ENCODE measurements around the gene CPNE5.

Gene CPNE5

GRCh38 chr6:36856277-36856676, 17.0 kb upstream of the CPNE5 start:
- H3K9me2 ChIP-seq (replicated peaks; ENCODE audit: low read depth, low read length): no peaks in the 10 kb centered on the region
- H3K4me2 ChIP-seq (ENCODE audit: low read depth, low read length, poor library complexity, severe bottlenecking): no peak overlapping the region
- H3K4me3 ChIP-seq (ENCODE audit: low read length, poor library complexity, severe bottlenecking): no peak overlapping the region
- peaks cover 74% of the 10 kb centered on the region for H3K36me3 ChIP-seq (ENCODE audit: insufficient read depth, low read length)
- no peaks in the 10 kb centered on the region for H3K9me3 ChIP-seq (ENCODE audit: insufficient read depth, low read depth, low read length)
- H3K9ac ChIP-seq (ENCODE audit: low read depth, low read length, poor library complexity, severe bottlenecking): no peak overlapping the region
- no peak overlapping the region for H2AFZ ChIP-seq (ENCODE audit: low read length)
- H4K20me1 ChIP-seq (ENCODE audit: insufficient read depth, low read length, poor library complexity, severe bottlenecking): peaks cover 10% of the 10 kb centered on the region
- peaks cover 33% of the 10 kb centered on the region for H3K79me2 ChIP-seq (ENCODE audit: insufficient read depth, low read length)
- no peaks in the 10 kb centered on the region for H3F3A ChIP-seq (ENCODE audit: low read depth)
- TF ChIP-seq EZH2phosphoT487 (IDR thresholded peaks at IDR 0.05; ENCODE audit: borderline replicate concordance): no peak
- no peak for TF ChIP-seq CTCF (conservative IDR thresholded peaks at IDR 0.05; ENCODE audit: low read length)
- H3K4me1 ChIP-seq (ENCODE audit: insufficient read depth, low read length, poor library complexity, severe bottlenecking): no peaks in the 10 kb centered on the region
- no peaks in the 10 kb centered on the region for H3K27me3 ChIP-seq (ENCODE audit: insufficient read depth, low read length, poor library complexity, severe bottlenecking)

GRCh38 chr6:36855750-36856149, 16.5 kb upstream of the CPNE5 start:
- Histone ChIP-seq H3K9me2 (replicated peaks; ENCODE audit: low read depth, low read length) (no peaks in the 10 kb centered on the region), H4K20me1 (ENCODE audit: insufficient read depth, low read length, poor library complexity, severe bottlenecking) (peaks cover 6% of the 10 kb centered on the region), H3K27me3 (ENCODE audit: insufficient read depth, low read length, poor library complexity, severe bottlenecking) (no peaks in the 10 kb centered on the region), H3K79me2 (ENCODE audit: insufficient read depth, low read length) (peaks cover 28% of the 10 kb centered on the region; the same call in 1 of the 2 replicates), H3K4me2 (ENCODE audit: low read depth, low read length, poor library complexity, severe bottlenecking) (no peak overlapping the region), H3F3A (ENCODE audit: low read depth) (no peaks in the 10 kb centered on the region), H3K4me1 (ENCODE audit: insufficient read depth, low read length, poor library complexity, severe bottlenecking) (no peaks in the 10 kb centered on the region), H3K4me3 (ENCODE audit: low read length, poor library complexity, severe bottlenecking) (no peak overlapping the region), H2AFZ (ENCODE audit: low read length) (no peak overlapping the region), H3K9ac (ENCODE audit: low read depth, low read length, poor library complexity, severe bottlenecking) (no peak overlapping the region), H3K36me3 (ENCODE audit: insufficient read depth, low read length) (peaks cover 74% of the 10 kb centered on the region), H3K9me3 (ENCODE audit: insufficient read depth, low read depth, low read length) (no peaks in the 10 kb centered on the region)
- TF ChIP-seq CTCF (conservative IDR thresholded peaks at IDR 0.05; ENCODE audit: low read length): no peak
- no peak for TF ChIP-seq EZH2phosphoT487 (IDR thresholded peaks at IDR 0.05; ENCODE audit: borderline replicate concordance)

- no peak overlapping the region for H3K4me2 ChIP-seq (ENCODE audit: low read depth, low read length, poor library complexity, severe bottlenecking)
- H3K9me2 ChIP-seq (replicated peaks; ENCODE audit: low read depth, low read length): no peaks in the 10 kb centered on the region
- no peaks in the 10 kb centered on the region for H3K4me1 ChIP-seq (ENCODE audit: insufficient read depth, low read length, poor library complexity, severe bottlenecking)
- no peaks in the 10 kb centered on the region for H3K27me3 ChIP-seq (ENCODE audit: insufficient read depth, low read length, poor library complexity, severe bottlenecking)
- H3K9me3 ChIP-seq (ENCODE audit: insufficient read depth, low read depth, low read length): no peaks in the 10 kb centered on the region
- H3K9ac ChIP-seq (ENCODE audit: low read depth, low read length, poor library complexity, severe bottlenecking): no peak overlapping the region
- H3K79me2 ChIP-seq (ENCODE audit: insufficient read depth, low read length): peaks cover 16% of the 10 kb centered on the region; the same call in 1 of the 2 replicates
- peaks cover 6% of the 10 kb centered on the region for H4K20me1 ChIP-seq (ENCODE audit: insufficient read depth, low read length, poor library complexity, severe bottlenecking)
- no peak overlapping the region for H3K4me3 ChIP-seq (ENCODE audit: low read length, poor library complexity, severe bottlenecking)
- peaks cover 63% of the 10 kb centered on the region for H3K36me3 ChIP-seq (ENCODE audit: insufficient read depth, low read length)
- H2AFZ ChIP-seq (ENCODE audit: low read length): no peak overlapping the region
- H3F3A ChIP-seq (ENCODE audit: low read depth): no peaks in the 10 kb centered on the region
- no peak for TF ChIP-seq EZH2phosphoT487 (IDR thresholded peaks at IDR 0.05; ENCODE audit: borderline replicate concordance)
- TF ChIP-seq CTCF (conservative IDR thresholded peaks at IDR 0.05; ENCODE audit: low read length): no peak
These were observed 14.1 kb upstream of the CPNE5 start for GRCh38 chr6:36853325-36853724.

Data from Loucy (cell line).